ENCODE measurements around the gene KRTAP12-3.

KRTAP12-3 gene

DNA sequence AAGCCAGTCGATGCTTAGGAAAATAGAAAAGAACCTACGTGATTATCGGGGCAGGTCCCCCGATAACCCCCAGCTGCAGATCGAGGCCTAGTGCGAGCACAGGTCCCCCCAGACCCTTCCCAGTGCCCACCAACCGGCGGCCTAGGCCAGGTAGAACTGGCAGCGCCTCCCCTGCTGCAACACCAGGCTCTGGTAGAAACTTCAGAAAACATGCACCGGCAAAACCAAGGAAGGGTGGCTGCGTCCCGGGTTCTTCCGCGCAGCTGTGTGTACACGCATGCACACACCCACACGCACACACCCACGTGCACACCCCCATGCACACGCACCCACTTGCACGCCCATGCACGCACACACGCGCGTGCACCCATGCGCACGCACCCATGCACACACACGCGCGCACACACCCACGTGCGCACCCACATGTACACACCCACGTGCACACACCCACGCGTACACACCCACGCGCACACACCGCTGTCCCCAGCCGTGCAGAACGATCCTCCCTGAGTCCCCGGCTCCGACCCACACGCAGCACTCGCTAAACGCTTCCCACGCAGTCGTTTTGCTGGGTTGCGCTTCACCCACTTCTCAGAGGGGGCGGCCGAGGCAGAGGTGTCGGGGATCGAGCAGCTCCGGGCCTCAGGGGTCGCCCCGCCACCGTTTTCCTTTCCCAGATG is 48.4 kb downstream of the KRTAP12-3 start:
- TF ChIP-seq, protein P1, sequence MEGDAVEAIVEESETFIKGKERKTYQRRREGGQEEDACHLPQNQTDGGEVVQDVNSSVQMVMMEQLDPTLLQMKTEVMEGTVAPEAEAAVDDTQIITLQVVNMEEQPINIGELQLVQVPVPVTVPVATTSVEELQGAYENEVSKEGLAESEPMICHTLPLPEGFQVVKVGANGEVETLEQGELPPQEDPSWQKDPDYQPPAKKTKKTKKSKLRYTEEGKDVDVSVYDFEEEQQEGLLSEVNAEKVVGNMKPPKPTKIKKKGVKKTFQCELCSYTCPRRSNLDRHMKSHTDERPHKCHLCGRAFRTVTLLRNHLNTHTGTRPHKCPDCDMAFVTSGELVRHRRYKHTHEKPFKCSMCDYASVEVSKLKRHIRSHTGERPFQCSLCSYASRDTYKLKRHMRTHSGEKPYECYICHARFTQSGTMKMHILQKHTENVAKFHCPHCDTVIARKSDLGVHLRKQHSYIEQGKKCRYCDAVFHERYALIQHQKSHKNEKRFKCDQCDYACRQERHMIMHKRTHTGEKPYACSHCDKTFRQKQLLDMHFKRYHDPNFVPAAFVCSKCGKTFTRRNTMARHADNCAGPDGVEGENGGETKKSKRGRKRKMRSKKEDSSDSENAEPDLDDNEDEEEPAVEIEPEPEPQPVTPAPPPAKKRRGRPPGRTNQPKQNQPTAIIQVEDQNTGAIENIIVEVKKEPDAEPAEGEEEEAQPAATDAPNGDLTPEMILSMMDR (IDR thresholded peaks at IDR 0.05; ENCODE audit: low read depth, low read length), result no peak
- no peak for DNase-seq (ENCODE audit: low read depth in 2 of 2)
- no peak overlapping the region for H3K4me3 ChIP-seq (replicated peaks in 1 of 2; ENCODE audit: low read depth in 2 of 2, low read length in 2 of 2)

DNA sequence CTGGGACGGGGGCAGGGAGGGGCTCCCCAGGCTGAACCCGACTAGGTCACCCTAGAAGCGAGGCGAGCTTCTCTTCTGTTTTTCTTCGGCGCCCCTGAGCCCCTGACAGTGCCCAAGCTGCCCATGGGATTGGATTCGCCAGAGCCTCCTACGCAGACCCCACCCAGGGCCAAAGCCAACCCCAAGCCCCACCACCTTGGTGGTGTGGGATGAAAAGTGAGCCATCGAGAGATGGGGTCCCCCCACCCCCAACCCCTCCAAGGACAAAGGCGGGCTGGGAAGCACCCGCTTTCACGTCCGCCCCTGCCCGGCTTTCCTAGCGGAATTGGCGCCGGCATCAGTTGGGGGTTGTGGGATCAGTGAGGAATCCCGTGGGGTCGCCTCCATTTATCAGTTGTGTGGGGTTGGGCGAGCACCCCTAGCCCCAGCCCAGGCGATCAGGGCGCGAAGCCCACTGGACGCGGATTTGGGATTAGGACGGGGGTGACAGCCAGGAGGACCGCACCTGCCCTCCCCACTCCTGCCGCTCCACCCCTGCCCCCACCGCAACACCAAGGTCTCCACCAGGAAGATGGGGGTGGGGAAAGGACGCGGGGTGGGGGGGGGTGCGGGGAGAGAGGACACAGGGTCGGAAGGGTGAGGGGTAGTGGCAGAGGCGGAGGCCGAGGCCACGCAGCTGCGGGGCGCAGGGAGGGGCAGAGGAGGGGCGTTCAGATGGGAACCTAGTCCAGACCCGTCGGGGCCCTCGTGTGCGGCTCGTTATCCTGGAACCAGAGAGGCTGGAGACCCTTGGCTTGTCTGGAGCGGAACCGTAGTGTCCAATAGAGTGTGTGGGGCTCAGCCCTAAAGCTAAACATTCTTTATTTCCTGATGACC is 49.2 kb downstream of the KRTAP12-3 start:
- DNase-seq (ENCODE audit: low read depth in 2 of 2), result no peak
- TF ChIP-seq, protein P1 (IDR thresholded peaks at IDR 0.05; ENCODE audit: low read depth, low read length), result no peak
- H3K4me3 ChIP-seq (replicated peaks in 1 of 2; ENCODE audit: low read depth in 2 of 2, low read length in 2 of 2), result no peak overlapping the region
